Measurements from ENCODE around the gene VRK2. TPM values are rescaled to one million over a fixed set of nuclear protein-coding genes. Genes with fewer than 3 reads are reported as not detected.

The VRK2 gene
- 19.0 and 23.6 TPM in 2 replicates for total RNA-seq (2014; rRNA removed; shearing (Covaris generic))

DNA sequence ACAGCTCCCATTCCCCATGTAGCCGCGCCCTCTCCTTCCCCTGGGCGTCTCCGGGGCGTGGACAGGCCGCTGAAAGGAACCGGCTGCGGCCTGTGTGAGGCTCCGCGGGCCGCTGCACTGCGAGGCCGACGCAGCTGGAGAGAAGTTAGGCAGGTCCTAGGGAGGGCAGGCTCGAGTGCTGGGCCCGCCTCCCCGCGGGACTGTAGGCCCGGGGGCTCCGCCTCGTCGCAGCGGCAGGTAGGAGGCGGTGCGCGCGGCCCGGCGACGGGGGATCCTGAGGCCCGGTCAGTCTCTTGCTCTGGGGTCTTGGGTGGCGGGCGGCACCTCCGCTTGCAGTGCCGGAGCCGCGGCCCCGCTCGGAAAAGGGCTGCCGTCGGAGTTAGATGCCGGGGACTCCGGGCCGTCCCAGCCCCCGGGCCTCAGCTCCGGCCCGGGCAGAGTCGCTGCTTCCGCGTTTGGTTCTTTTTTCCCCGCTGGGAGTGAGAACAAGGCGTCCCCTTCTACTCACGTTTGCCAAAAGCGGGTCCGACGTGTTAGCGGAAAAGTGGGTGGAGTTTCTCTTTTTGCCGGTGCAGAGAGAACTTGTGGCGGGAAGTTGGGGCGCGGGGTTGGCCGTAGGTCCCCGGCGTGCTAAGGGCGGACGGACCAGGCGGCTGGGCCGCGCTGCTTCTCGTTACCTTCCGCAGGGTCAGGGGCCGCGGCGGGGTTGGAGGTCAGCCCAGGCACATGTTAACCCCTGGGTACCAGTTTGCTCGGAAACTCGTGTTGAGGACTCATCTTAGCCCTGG, at the start of gene VRK2:
VRK2 (plus strand) TSS at position 222 of the 788 bp plus-strand sequence. CDS start 2,026 bp downstream, outside the sequence.

Other genes with a start within 250 kb of the VRK2 start
- 40.4 and 43.7 TPM in 2 replicates for gene FANCL, start 194.5 kb downstream of the VRK2 start, total RNA-seq (2014; rRNA removed; shearing (Covaris generic))

Measured in A375 (cell line).